ENCODE results near the gene LGR5. TPM values are rescaled to one million over a fixed set of nuclear protein-coding genes. Genes with fewer than 3 reads are reported as not detected.

LGR5 gene
- total RNA-seq, 1 donor from 2014 or later: 4.1 TPM

DNA sequence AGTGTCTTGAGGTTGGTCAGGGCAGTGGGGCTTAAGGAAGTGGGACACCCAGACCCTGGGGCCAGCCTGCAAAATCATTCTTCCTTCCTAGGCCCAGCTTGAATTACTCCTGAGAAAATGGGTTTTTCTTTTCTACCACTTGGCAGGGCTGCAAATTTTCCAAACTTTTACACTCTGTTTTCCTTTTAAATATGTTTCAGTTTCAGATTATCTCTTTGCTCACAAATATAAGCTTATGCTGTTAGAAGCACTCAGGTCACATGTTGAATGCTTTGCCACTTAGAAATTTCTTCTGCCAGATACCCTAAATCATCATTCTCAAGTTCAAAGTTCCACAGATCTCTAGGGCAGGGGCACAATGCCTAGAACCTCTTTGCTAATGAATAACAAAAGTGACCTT lies 2.9 kb upstream of the LGR5 start:
- no peak for DNase-seq (ENCODE audit: low spot score)

GRCh38 chr12:71438670-71439361 lies 782 bp upstream of the LGR5 start:
- DNase-seq (ENCODE audit: low spot score): peak; percentile 19

GRCh38 chr12:71439362-71439612 lies 311 bp upstream of the LGR5 start:
- peak; percentile 17 for DNase-seq (ENCODE audit: low spot score)

DNA sequence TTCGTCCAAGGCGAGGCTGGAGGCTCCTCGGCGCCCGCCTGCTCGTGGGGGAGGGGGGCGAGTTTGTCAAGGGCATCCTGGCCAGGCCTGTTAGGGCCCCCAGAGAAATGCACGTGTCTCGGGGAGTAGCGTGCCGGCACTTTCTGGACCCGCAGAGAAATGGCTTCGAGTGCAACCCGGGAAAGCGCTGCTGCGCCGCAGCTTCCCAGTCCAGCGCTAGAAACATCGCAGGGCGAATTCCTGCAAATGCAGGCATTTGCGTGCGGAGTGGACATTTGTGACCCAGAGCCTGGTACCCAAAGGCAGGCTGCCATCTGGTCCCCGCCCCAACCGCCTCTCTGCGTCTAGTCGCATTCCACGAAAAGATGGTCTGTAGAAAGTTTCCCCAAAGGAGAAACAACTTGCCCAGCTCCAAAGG lies 756 bp downstream of the LGR5 start:
- no peak for DNase-seq (ENCODE audit: low spot score)

DNA sequence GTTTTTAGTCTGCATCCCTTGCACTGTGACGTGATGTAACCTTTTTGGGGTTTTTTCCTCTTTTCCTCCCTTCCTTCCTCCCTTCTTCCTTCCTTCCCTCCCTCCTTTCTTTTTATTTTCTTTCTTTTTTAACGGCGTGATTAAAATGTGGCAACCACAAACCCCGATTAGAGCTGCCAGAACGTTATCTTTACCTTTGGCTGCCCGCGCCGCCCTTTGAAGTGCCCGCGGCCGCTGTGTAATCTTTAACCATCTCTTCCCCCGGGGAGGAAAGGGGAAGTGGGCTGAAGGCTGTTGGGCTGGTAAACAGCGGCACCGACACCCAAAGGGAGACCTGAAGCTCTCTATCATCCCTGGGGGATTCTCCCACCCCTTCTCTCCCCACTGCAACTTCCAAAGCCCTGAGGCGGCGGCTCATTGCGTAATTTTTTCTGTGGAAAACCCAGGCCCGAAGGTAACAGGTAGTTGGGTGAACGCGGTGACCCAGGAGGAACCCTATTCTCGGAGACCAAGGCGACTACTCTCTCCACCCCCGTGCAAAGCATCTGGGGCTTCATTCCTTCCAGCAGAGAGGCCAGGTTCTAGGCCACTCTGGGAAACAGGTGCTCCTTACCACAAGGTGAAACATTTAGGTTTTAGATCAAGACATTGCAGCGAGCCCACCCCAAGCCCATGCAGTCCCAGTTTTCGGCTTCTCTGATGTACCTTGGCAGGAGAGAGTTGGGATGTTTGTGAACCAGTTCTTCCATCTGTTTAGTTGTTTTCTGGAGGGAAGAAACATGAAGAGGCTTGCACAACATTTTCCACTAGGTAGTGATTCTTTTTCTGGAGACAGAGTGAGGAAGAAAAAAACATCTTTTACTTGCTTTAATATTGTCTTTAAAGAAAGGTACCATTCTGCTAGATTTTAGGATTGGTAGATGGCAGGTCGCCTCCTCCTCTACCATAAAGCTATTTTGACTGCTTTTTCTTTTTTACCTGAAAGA lies 1.5 kb downstream of the LGR5 start:
- DNase-seq (ENCODE audit: low spot score): no peak

- DNase-seq (ENCODE audit: low spot score): no peak
Observed at GRCh38 chr12:71441836-71442566, 2.4 kb downstream of the LGR5 start.

GRCh38 chr12:71442567-71442931 lies 3.0 kb downstream of the LGR5 start:
- DNase-seq (ENCODE audit: low spot score): no peak

GRCh38 chr12:71445071-71445470 lies 5.5 kb downstream of the LGR5 start:
- no peak for DNase-seq (ENCODE audit: low spot score)

DNA sequence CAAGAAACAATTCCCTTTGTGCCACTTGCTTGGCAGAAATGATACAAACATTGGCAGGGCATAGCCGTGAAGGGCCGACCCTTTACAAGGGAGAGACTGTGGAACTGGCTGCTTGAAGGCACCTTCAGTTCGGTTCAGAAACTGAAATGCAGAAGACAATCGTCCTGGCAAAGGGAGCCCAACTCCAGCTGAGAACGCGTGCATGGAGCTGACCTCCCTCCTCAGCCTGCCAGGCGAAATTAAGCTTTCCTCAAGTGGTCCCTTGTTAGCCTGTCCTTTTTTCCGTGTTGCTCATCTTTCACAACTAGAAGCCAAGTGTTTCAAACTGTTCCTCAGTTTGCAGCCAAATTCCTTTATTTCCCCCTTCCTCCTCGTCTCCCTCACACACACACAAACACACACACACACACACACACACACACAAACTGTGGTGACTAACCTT lies 8.1 kb downstream of the LGR5 start:
- no peak for DNase-seq (ENCODE audit: low spot score)

DNA sequence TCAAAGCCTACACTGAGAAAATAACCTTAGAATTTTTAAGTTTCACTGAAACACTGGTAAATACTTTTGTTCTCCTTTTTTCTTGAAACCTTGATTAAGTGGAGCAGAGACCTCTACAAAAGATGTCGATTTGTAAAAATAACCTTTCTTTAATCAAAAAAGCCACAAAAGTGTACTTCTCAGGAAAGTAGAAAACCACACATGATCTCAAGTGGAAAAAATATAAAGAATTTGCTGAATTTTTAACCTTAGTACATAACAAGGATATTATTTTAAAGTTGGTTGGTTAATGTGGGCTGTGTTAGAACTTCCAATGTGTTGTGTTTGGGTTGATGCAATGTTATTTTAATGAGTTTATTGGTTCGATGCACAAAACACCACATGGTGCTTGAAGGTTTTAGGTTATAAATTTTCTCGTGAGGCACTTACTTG lies 8.6 kb downstream of the LGR5 start:
- no peak for DNase-seq (ENCODE audit: low spot score)

- no peak for DNase-seq (ENCODE audit: low spot score)
Observed at GRCh38 chr12:71449373-71450070, 9.9 kb downstream of the LGR5 start.

GRCh38 chr12:71452006-71452405 lies 12.4 kb downstream of the LGR5 start:
- no peak for DNase-seq (ENCODE audit: low spot score)

DNA sequence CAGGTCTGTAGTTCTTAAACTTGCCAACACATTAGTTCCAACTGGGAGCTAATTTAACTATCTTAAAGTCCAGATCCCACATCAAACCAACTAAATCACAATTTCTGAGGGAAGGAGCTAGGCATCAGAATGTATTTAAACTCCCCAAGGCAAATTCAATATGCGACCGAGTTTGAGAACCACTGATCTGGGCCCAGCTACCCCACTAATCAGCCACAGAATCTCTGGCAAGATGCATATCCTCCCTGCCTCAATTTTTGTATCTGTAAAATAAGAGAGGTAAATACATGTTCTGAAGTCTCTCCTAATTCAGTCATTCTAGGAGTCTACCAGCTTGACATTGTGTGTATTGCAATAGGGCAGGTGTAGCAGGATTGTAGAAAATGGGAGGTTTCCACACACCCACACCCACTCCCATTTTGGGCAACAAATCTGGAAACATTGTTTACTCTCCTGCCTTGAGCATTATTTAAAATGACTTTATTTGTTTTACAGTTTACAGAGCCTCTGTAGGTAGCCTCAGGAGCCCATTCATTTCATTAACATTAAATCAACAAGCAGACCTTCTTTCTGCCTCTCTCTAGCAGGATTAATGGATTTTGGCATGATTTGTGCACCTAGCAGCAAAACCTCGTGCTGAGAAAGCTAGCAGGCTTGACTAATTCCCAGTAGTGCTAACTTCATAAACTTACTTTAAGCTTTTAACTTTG lies 15.6 kb downstream of the LGR5 start:
- DNase-seq (ENCODE audit: low spot score): no peak

DNA sequence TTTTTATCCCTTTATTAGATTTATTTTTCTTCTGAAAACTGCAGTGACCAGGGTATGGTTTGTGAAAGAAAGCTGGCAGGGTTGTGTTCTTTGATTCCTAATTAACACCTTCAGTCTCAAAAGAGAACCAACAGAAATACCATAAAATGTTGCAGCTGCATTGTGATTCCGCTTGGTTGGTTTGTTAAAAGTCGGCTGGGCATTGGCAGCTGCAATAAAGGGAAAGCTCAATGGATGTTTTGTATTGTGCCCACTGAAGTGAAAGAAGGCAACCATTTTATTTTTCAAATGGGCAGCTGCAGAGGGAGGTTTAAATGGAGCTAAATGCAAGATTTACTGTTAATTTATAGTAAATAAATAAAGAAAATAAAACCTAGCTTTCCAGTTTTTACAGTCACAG lies 16.7 kb downstream of the LGR5 start:
- DNase-seq (ENCODE audit: low spot score): no peak

DNA sequence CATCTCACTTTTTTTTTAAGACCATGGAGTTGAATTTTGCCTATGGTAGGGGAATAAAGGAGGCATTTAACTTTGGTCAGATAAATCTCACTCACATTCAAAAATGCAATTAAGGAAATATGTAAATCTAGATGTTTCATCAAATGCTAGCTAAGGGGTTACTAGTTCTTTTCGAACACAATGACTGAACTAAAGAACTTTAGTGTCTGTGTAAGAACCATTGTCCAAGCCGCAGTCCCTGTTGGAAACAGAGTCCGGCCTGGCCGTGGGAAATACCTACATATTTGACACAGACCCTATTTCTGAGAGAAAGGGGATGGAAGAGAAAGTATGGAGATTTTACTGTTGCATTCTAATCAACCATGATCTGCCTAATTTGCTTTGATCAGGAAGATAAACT lies 17.4 kb downstream of the LGR5 start:
- DNase-seq (ENCODE audit: low spot score): no peak

DNA sequence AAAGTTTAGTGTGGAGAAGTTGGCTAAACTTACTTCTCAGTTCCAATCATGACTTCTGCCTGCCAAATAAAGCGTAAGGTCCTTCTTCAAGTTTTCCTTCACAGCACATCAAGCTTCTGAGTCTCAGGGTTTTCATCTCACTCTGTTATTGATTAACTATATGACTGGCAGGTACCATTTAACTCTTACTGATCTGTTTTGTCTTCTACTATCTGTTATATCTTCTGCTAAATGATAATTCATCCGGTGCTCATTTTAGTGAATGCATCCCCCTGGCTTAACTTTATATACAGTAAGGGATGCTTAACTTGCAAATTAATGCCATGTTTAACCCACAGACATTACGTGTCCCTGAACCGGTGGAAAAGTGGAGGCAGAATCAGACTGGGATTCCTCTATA lies 20.7 kb downstream of the LGR5 start:
- DNase-seq (ENCODE audit: low spot score): no peak

DNA sequence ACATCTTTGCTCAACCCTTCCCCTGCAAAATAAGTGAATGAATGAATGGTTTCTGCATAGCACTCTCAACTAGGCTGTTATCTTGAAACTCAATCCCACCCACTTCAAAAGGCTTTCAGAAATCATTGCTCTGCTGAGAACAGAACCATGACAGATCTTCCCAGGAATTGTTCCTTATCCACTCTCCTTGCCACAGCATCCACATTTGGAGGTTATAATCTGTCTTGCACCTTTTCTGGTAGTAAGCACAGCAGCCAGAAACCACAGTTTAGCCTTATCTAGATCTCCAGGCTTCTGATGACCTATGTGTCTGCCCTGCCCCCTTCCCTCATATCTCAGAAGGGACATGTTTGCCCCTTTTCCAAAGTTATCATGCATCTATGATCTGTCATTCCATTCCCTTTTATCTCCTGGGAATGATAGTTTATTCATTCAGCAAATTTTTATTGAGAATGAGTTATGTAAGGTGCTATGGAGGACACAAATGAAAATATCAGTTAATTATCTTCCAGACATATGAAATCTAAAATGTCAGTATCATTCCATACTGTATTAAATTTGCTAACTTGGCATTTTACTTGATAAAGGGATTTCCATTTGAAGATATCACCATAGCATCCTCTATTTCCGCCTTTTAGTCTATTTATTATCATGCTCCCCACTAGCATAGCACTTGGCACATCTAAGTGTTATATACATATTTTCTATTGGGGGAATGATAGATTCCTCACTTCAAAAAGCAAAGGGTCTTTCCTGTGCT lies 21.4 kb downstream of the LGR5 start:
- no peak for DNase-seq (ENCODE audit: low spot score)

DNA sequence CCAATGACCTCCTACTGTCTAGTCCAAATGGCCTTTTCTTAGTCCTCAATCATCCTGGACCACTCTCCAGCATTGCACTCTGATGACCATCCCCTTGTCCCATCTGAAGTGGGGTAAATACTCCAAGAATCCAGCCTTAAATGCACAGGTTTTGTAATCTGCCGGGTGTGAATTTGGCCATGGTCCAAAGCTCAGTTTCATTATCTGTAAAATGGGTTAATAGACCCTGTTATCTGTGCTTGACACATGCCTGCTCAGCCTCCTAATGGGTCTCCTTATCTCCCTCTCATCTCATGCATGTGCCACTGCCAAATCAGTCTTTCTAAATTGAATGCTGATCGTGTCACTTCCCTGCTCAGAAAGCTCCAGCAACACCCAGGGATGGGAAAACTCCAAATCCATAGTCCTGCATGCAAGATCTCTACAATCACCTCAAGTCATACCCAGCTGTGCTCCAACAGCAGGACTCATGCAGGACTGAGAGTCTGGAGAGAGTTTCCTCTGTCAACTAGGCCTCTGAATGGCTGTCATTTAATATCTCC lies 22.3 kb downstream of the LGR5 start:
- no peak for DNase-seq (ENCODE audit: low spot score)

GRCh38 chr12:71465796-71466195 lies 26.2 kb downstream of the LGR5 start:
- no peak for DNase-seq (ENCODE audit: low spot score)

GRCh38 chr12:71469258-71469750 lies 29.7 kb downstream of the LGR5 start:
- no peak for DNase-seq (ENCODE audit: low spot score)
